Heart right ventricle (tissue), 16 donors: ENCODE data around the gene PRDM2. TPM values are rescaled to one million over a fixed set of nuclear protein-coding genes. Genes with fewer than 3 reads are reported as not detected.

Experiments used
- ATAC-seq, 8 donors: fragments of 200-7000 bp; cut with Tn5 transposase; one replicate each; pipeline ENCODE4 v1.9.1; 2020; ENCODE audit warnings: mild to moderate bottlenecking in 8 of 8, moderate library complexity in 8 of 8, moderate number of reproducible peaks in 1 of 8
- DNase-seq, 2 donors: peaks; one replicate each; pipeline ENCODE4 v3.0.0-alpha.2; 2020
- H3K27ac ChIP-seq, 10 donors: fragments of 200-600 bp; sonication (generic) in 2 of 10; one replicate each; pipeline versions ENCODE4 v1.5.0 to v1.8.0; 2020 to 2022; ENCODE audit warnings: mild to moderate bottlenecking in 3 of 10
- H3K27me3 ChIP-seq, 7 donors: fragments of 200-600 bp; one replicate each; pipeline ENCODE4 v1.8.0; 2021 to 2022; ENCODE audit warnings: mild to moderate bottlenecking in 2 of 7
- H3K36me3 ChIP-seq, 9 donors: fragments of 200-600 bp; sonication (generic) in 1 of 9; one replicate each; pipeline versions ENCODE4 v1.5.0 to v1.8.0; 2020 to 2022; ENCODE audit warnings: mild to moderate bottlenecking in 2 of 9
- H3K4me1 ChIP-seq, 9 donors: fragments of 200-600 bp; sonication (generic) in 1 of 9; one replicate each; pipeline versions ENCODE4 v1.5.0 to v1.8.0; 2020 to 2022; ENCODE audit warnings: mild to moderate bottlenecking in 4 of 9
- H3K4me3 ChIP-seq, 10 donors: fragments of 200-600 bp; sonication (generic) in 2 of 10; one replicate each; pipeline versions ENCODE4 v1.5.0 to v1.8.0; 2020 to 2022; ENCODE audit warnings: mild to moderate bottlenecking in 7 of 10, moderate library complexity in 2 of 10
- H3K9me3 ChIP-seq, 11 donors: fragments of 200-600 bp in 10 of 11; sonication (generic) in 2 of 11; one replicate each; pipeline versions ENCODE4 v1.5.0 to v1.8.0; 2013 to 2022; ENCODE audit warnings: mild to moderate bottlenecking in 2 of 11, control low read depth in 1 of 11, moderate library complexity in 1 of 11
- CTCF ChIP-seq, 9 donors: fragments of 200-600 bp; sonication (generic) in 2 of 9; IDR thresholded peaks; one replicate each; pipeline versions ENCODE4 v1.5.0 to v1.8.0; 2021 to 2022; ENCODE audit warnings: antibody characterized with exemption in 9 of 9, mild to moderate bottlenecking in 5 of 9, moderate library complexity in 1 of 9
- WGBS, 2 donors: extraction: QIAGEN DNeasy Blood & Tissue Kit; methylation state at CpG; one replicate each; pipeline ENCODE4 v1.1.7; 2013; ENCODE audit warnings: inconsistent platforms in 1 of 2; 5-methylcytosine and 5-hydroxymethylcytosine counted together
- intact Hi-C, 10 donors: fragments of 100-400 bp; cut with DNase I; formaldehyde crosslinking; loops; one replicate each; pipeline versions ENCODE4 v1.11.1 to v1.14.2; 2022
- polyA plus RNA-seq, 2 donors: library from polyadenylated mRNA; stranded (reverse); fragments of 200-250 nt; gene quantifications; one replicate each; pipeline ENCODE4 v1.2.3, GENCODE V29; 2013
- total RNA-seq, 10 donors: library from RNA; stranded (reverse); fragmentation: NEBNext Ultra II Directional in 3 of 10; extraction: Animal tissue kit (Norgen Biotek cat#: 25700) in 3 of 10; gene quantifications; one replicate each; pipeline versions ENCODE4 v1.2.1 to v1.2.4, GENCODE V29; 2021 to 2023
- donor health status: Arrhythmogenic right ventricular cardiomyopathy.
- donor health status: ischemic (EF 13 %, LVEDD 7.1; RV severe dilation, severe dysfunction).
- donor health status: healthy with polysubstance abuse.
- donor health status: DM: no; HTN: yes; CAD: no.
- donor health status: DM: no; HTN: no; CAD: no.
- donor health status: ischemic (EF 25% LVEDD 6.9; RV normal size, moderate dysfunction).
- donor health status: ischemic (EF 25% LVEDD 5.7; RV mildly dilated, moderate dysfunction).
- donor health status: healthy.
- donor health status: DM: yes; HTN: yes; CAD: no.
- donor health status: Ischemic cardiomyopathy.
- donor health status: ischemic (EF 35%, LVEDD 5.7; RV mildly dilated, moderate dysfunction).
- donor health status: nonischemic (EF 11% LVEDD 7.7; RV severe dilation, severe dysfunction).
- donor health status: DM: yes; HTN: yes; CAD: no.
- donor health status: PGD.
- donor health status: ischemic (EF 29% LVEDD 5.4; RV normal size, mild dysfunction).
- donor health status: nonischemic (EF 23%, LVEDD 6.1; RV moderate dilation, normal function).

PRDM2 gene
- total and polyA plus RNA-seq, 12 donors: 10.3 to 57.3 (median 42.4) TPM

GRCh38 chr1:13778431-13778830, 78.4 kb downstream of the PRDM2 start:
- DNase-seq (no peak), ATAC-seq (no peak)
- H3K36me3 ChIP-seq: peaks cover 0 to 100% (median 45%) of the 10 kb centered on the region in 9 donors
- 95 to 96% methylated on average over 7 of the region's 7 CpGs for WGBS, 2 donors
- TF ChIP-seq CTCF (IDR thresholded peaks at IDR 0.05): no peak
- no peaks in the 10 kb centered on the region for H3K9me3 ChIP-seq
- H3K27ac ChIP-seq: no peak overlapping the region
- no peak overlapping the region for H3K4me3 ChIP-seq
- intact Hi-C loops: no loop called here
- no peaks in the 10 kb centered on the region for H3K27me3 ChIP-seq
- peaks cover 0 to 33% (median 10%) of the 10 kb centered on the region in 9 donors for H3K4me1 ChIP-seq

- Histone ChIP-seq H3K4me1 (peaks cover 0 to 44% (median 24%) of the 10 kb centered on the region in 9 donors), H3K27ac (no peak overlapping the region), H3K36me3 (peaks cover 0 to 98% (median 41%) of the 10 kb centered on the region in 9 donors), H3K9me3 (no peaks in the 10 kb centered on the region), H3K4me3 (no peak overlapping the region), H3K27me3 (no peaks in the 10 kb centered on the region)
- DNase-seq (no peak), ATAC-seq (no peak)
- WGBS, 2 donors: 83 to 89% methylated on average over 6 of the region's 6 CpGs
- intact Hi-C loops: no loop called here
- TF ChIP-seq CTCF (IDR thresholded peaks at IDR 0.05): no peak
These were observed 79.9 kb downstream of the PRDM2 start for GRCh38 chr1:13779930-13780329.

GRCh38 chr1:13780780-13781179, 80.8 kb downstream of the PRDM2 start:
- DNase-seq (no peak), ATAC-seq (no peak)
- no peak for TF ChIP-seq CTCF (IDR thresholded peaks at IDR 0.05)
- Histone ChIP-seq H3K27me3 (no peaks in the 10 kb centered on the region), H3K36me3 (peaks cover 0 to 96% (median 38%) of the 10 kb centered on the region in 9 donors), H3K27ac (peak overlapping the region in 1 of 10 donors; percentile 73), H3K4me1 (peaks cover 0 to 44% (median 27%) of the 10 kb centered on the region in 9 donors), H3K4me3 (no peak overlapping the region), H3K9me3 (no peaks in the 10 kb centered on the region)
- 94 to 97% methylated on average over 6 of the region's 6 CpGs for WGBS, 2 donors
- intact Hi-C loops: no loop called here

GRCh38 chr1:13781228-13781627, 81.2 kb downstream of the PRDM2 start:
- intact Hi-C loops: no loop called here
- Histone ChIP-seq H3K9me3 (no peaks in the 10 kb centered on the region), H3K4me1 (peaks cover 0 to 44% (median 27%) of the 10 kb centered on the region in 9 donors), H3K27me3 (no peaks in the 10 kb centered on the region), H3K27ac (peak overlapping the region in 1 of 10 donors; percentile 73), H3K4me3 (no peak overlapping the region), H3K36me3 (peaks cover 0 to 95% (median 34%) of the 10 kb centered on the region in 9 donors)
- ATAC-seq: no peak
- TF ChIP-seq CTCF (IDR thresholded peaks at IDR 0.05): no peak
- 87 to 91% methylated on average over 6 of the region's 6 CpGs for WGBS, 2 donors
- DNase-seq: no peak
